Measurements from ENCODE around the gene NPTXR.

The NPTXR gene

GRCh38 chr22:38793317-38793716 is 50.5 kb downstream of the NPTXR start:
- no peak for DNase-seq

GRCh38 chr22:38792833-38793232 is 51.0 kb downstream of the NPTXR start:
- DNase-seq, result no peak

- DNase-seq, result no peak
Measured at GRCh38 chr22:38789606-38790005, 54.2 kb downstream of the NPTXR start.

- DNase-seq, result no peak
Measured at GRCh38 chr22:38788846-38789245, 55.0 kb downstream of the NPTXR start.

- DNase-seq, result peak in 1 of 2 donors; percentile 53
Measured at GRCh38 chr22:38788021-38788816, 55.6 kb downstream of the NPTXR start.

- no peak for DNase-seq
Measured at GRCh38 chr22:38786631-38787030, 57.2 kb downstream of the NPTXR start.

GRCh38 chr22:38784856-38785255 is 59.0 kb downstream of the NPTXR start:
- DNase-seq, result no peak

- no peak for DNase-seq
Measured at GRCh38 chr22:38784035-38784434, 59.8 kb downstream of the NPTXR start.

- DNase-seq, result no peak
Measured at GRCh38 chr22:38783095-38783615, 60.7 kb downstream of the NPTXR start.

- DNase-seq, result peak; percentile 22 to 48
Measured at GRCh38 chr22:38782402-38783094, 61.3 kb downstream of the NPTXR start.

- no peak for DNase-seq
Measured at GRCh38 chr22:38781033-38781432, 62.8 kb downstream of the NPTXR start.

GRCh38 chr22:38777087-38777671 is 66.6 kb downstream of the NPTXR start:
- DNase-seq, result no peak

GRCh38 chr22:38776086-38776485 is 67.7 kb downstream of the NPTXR start:
- DNase-seq, result no peak

GRCh38 chr22:38775656-38776055 is 68.2 kb downstream of the NPTXR start:
- no peak for DNase-seq

GRCh38 chr22:38774496-38775166 is 69.2 kb downstream of the NPTXR start:
- no peak for DNase-seq

- no peak for DNase-seq
Measured at GRCh38 chr22:38773363-38773946, 70.4 kb downstream of the NPTXR start.

GRCh38 chr22:38772623-38772873 is 71.3 kb downstream of the NPTXR start:
- DNase-seq, result no peak

GRCh38 chr22:38770257-38770949 is 73.4 kb downstream of the NPTXR start:
- DNase-seq, result no peak
